Activated CD4-positive, alpha-beta T cell treated with anti-CD3 and anti-CD28 coated beads, Interleukin-2, amount 50 U/mL, for 48 hours (primary cell): ENCODE data around the gene MUSK.
"Not testable (repeated sequence)": the region's sequence is repeated elsewhere in the genome, so short reads cannot be mapped to it uniquely, and the experiment has no call there.

ENCODE experiments used
- DNase-seq, 2 experiments: peaks; one replicate each; pipeline ENCODE4 v3.0.0-alpha.2; 2020

Gene MUSK

GRCh38 chr9:110812886-110813285, 144.3 kb downstream of the MUSK start:
- no peak for DNase-seq

- no peak for DNase-seq
Measured at GRCh38 chr9:110814159-110814558, 145.6 kb downstream of the MUSK start.

DNA sequence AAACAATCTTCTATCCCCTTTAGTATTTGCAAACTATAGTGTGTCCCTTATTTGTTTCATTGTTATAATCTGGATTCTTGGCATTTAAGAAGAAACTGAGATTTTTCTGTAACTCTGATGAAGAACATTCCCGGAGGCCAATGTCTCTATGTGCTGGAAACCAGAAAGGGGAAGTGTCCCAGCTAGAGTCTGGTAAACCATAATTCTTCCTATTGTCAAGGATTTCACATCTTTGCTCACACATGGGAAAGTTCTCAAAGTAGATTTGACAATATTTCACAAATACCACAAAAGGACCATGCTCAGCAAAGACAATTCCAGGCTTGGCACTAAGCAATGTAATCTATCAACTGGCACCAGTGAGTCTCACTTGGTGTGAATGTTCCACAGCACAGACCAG, 146.8 kb downstream of the MUSK start:
- DNase-seq, result no peak

DNA sequence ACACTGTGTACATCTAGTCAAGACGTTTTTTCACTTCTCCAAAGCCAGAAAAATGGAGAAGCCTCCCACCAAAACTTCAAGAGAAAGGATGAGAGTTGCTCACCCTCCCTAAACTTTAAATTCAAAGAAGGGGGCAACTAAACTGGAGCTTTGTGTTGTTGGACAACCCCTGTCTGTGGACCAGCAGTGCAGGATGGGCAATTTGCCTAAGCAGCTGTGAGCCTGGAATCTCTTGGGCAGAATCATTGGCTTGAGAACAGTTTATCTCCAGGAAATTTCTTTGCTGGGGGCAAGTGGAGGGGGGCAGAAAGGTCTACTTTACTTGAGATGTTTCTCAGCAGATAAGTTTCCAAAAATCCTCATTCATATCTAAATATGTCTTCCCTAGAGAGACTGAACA, 151.8 kb downstream of the MUSK start:
- DNase-seq, result no peak

- no peak for DNase-seq
Measured at GRCh38 chr9:110821064-110821463, 152.5 kb downstream of the MUSK start.

- DNase-seq, result not testable (repeated sequence)
Measured at GRCh38 chr9:110825129-110825528, 156.5 kb downstream of the MUSK start.

DNA sequence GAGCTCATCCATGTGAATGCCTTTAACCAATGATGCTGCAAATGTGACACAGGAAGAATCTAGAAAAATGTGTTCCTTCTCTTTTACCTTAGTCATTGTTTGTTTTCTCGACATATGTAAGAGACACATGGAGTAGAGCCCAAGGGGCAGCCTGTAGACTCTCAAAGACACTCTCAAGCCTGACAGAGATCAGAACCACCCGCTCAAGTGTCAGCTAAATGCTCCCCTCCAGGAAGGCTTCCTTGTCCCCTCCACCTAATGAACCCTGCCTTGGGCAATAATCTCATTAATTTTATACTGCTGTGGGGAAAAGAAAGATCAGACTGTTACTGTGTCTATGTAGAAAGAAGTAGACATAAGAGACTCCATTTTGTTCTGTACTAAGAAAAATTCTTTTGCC, 157.4 kb downstream of the MUSK start:
- no peak for DNase-seq

DNA sequence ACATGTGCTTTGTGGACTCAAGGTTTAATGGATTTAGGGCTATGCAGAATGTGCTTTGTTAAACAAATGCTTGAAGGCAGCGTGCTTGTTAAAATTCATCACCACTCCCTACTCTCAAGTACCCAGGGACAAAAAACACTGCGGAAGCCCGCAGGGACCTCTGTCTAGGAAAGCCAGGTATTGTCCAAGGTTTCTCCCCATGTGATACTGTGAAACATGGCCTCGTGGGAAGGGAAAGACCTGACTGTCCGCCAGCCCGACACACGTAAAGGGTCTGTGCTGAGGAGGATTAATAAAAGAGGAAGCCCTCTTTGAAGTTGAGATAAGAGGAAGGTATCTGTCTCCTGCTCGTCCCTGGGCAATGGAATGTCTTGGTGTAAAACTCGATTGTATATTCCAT, 157.8 kb downstream of the MUSK start:
- not testable (repeated sequence) for DNase-seq

DNA sequence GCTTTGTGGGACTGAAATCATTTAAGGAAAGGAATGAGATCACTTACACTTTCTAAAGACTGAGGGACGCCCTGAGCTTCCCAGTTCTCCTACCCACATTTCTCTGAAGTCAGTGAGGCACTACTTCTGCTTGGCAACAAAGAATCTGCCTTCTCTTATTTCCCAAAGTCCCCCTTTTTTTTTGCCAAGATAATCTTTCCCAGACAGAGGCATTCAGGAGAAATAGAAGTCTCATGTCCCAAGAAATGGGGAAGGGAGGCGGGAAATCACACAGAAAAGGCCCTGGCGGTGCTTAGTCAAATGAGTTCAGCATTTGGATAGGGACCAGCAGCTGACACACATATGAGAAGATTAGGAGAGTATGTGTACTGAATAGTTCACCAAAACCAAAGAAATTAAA, 159.7 kb downstream of the MUSK start:
- DNase-seq, result no peak

DNA sequence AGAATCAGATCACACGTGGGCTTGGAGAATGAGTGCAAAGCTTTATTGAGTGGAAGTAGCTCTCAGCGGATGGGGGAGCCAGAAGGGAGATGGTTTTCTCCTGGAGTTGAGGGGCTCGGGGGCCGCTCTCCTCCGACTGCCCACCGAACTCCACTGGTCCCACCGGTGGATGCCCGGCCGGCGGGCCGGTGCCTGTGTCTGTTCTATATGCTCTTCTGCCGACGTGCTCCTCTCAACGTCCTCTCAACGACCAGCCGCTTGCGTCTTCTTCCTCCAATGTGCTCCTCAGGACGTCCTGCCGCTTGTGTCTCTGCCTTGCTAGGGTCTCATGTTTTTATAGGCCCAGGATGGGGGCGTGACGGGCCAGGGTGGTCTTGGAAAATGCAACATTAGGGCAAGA, 161.9 kb downstream of the MUSK start:
- no peak for DNase-seq

DNA sequence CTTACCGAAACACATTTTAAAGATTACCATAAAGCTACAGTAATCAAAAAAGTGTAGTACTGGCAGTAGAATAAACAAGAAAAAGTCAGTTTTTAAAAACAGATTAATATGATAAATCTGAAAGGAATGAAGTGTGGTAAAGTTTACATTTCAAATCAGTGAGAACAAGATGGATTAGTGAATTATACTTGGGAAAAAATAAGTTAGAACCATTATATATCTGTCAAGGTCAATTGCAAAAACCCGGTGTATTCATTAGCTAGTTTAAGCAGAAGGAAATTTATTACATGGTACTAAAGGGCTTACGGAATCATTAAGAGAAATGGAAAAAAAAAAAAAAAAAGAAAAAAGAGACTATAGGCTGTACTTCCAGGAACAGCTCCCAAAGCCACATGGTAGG, 164.3 kb downstream of the MUSK start:
- no peak for DNase-seq

GRCh38 chr9:110835404-110835803, 166.8 kb downstream of the MUSK start:
- no peak for DNase-seq

- DNase-seq, result no peak
Measured at GRCh38 chr9:110835859-110836271, 167.3 kb downstream of the MUSK start.

GRCh38 chr9:110837401-110838005, 168.9 kb downstream of the MUSK start:
- DNase-seq, result no peak

DNA sequence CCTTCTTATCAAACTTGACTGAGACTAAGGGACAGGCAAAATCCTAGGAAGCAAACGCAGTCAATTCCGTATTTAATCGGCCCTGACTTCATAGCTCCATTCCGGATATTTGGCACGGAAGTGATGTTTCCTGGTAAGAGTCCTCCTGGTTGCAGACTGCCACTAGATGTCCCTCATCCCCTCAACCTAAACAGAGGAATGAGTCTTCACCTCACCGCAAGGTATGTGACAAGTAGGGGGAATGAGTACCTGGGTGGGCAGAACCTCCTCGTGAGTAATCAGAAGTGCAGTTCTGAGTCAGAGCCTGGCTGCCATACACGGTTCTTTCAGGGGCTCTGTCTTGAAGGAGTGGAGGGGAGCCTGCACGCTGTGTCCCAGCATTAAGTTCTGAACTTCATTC, 173.6 kb downstream of the MUSK start:
- no peak for DNase-seq

DNA sequence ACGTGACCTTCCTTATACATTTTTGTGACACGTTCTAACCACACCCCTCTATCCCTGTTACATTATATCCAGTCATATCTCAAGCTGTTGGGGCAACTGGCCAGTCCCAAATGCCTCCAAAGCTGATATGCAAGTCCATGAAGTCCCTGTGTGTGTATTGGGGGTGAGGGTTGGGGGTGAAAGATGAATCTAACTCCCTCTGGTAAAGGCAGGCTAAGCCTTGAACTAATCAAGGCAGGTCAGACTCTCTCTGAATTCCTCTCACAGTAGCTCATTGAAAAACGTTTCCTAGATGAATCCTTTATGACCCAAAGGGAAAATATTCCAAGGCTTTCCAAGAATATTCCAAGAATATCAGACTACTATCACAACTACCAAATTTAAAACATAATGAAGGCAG, 174.4 kb downstream of the MUSK start:
- DNase-seq, result no peak

GRCh38 chr9:110844121-110844520, 175.5 kb downstream of the MUSK start:
- DNase-seq, result no peak

DNA sequence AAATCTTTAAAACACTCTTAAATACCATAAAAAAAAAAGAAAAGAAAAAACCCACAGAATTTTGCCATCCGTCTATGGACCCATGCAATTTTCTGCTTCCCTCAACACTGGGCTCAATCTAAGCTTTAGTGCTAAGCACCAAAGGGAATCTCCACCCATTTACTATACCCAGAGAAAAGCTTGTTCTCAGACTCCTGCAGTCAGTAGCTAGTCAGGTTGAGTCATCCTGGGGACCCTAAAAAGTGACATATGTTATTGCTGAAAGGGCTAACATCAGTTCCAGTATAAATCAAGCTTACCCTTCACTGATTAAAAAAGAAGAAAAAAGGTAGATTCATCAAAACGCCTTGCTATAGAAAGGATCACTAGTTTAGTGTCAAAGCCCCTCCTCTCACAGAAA, 177.6 kb downstream of the MUSK start:
- no peak for DNase-seq

DNA sequence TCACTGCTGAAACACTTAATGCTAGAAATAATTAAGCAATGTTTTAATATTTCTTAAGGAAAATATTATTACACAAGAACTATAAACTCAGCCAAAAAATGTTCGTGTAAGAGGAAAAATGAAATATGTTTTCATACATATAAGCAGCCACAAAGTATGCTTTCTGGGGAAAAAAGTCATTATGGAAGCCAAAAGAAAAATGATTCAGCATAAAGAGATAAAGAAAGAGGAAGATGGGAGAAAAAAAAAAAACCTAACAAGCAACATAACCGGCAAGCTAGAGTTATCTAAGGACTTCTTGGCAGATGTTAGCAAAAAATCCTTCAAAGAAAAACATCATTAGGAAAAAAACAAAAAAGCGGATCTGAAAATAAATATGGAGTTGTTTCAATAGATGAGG, 179.1 kb downstream of the MUSK start:
- DNase-seq, result no peak

GRCh38 chr9:110850401-110851135, 182.0 kb downstream of the MUSK start:
- no peak for DNase-seq
